ENCODE measurements around the gene NDUFB4.

NDUFB4 gene

GRCh38 chr3:120641696-120642246, 45.6 kb downstream of the NDUFB4 start:
- DNase-seq, result no peak

- DNase-seq, result no peak
Observed at GRCh38 chr3:120642368-120642948, 46.3 kb downstream of the NDUFB4 start.

- DNase-seq, result no peak
Observed at GRCh38 chr3:120645083-120645845, 49.1 kb downstream of the NDUFB4 start.

- DNase-seq, result no peak
Observed at GRCh38 chr3:120646771-120647432, 50.8 kb downstream of the NDUFB4 start.

GRCh38 chr3:120648290-120648689, 52.2 kb downstream of the NDUFB4 start:
- DNase-seq, result no peak

- no peak for DNase-seq
Observed at GRCh38 chr3:120649830-120650233, 53.7 kb downstream of the NDUFB4 start.

- no peak for DNase-seq
Observed at GRCh38 chr3:120650311-120650710, 54.2 kb downstream of the NDUFB4 start.
